GM21529 (cell line): ENCODE data around the gene CD48.

Experiments used
- ATAC-seq: cut with Tn5 transposase; IDR thresholded peaks from one replicate; pipeline ENCODE4 v1.9.1; 2021; ENCODE audit not compliant: unreplicated experiment

The CD48 gene

DNA sequence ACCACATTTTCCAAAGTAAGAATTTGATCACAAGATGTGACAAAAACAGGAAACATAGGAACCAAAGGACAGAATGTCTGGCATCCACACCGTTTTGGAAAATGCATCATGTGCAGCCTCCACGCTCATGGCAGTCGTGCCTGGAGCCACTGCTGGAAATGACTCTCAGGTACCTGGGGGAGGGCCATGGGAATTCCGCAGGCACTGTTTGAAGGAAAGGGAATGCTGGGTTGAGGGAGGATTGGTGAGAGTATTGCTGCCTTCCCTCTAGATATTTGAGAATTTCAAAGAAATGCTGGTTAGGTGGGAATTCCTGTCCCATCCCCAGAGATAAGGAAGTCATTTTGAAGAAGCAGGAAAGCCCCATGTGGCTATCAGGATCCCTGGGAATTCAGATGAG, 75.5 kb downstream of the CD48 start:
- no peak for ATAC-seq

DNA sequence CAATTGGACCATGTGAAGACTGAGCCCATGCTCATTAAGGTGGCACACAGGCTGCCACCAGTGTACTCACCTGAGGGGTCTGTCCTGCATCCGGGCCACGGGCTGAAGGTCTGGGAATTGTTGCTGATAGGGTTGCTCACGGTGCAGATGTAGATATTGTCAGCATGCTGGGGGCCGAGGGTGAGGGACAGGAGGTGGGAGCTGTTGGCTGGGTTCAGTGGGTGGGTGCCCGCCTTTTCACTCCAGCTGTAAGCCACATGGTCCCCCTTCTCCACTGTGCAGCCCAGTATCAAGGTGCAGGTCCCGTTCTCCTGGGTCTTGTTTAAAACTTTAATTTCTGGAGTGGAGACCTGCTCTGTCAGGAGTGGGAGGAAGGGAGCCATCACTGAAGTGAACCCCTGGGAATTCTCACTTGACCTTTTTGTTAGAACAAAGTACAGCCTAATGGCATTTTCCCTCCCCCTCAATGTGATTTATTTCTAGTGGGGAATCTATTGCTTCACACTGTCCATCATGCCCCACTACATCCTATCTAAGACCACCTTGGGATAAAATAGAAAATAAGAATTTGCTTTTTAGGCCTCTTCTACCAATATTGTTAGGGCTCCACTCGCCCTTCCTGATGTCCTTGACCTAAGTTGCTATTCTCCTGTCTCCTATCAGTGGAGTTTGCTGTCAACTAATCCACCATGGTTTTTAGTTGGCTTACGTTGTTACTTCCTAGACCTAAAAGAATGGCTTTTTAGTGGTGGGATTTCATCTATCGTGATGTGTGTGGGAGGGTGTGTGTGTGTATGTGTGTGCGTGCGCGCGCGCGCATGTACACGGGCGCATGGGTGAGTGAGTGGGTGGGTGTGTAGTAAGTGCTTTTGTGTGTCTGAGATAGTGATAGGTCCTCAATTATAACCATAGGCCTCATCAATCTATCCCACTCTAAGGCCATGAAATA, 76.8 kb downstream of the CD48 start:
- no peak for ATAC-seq

DNA sequence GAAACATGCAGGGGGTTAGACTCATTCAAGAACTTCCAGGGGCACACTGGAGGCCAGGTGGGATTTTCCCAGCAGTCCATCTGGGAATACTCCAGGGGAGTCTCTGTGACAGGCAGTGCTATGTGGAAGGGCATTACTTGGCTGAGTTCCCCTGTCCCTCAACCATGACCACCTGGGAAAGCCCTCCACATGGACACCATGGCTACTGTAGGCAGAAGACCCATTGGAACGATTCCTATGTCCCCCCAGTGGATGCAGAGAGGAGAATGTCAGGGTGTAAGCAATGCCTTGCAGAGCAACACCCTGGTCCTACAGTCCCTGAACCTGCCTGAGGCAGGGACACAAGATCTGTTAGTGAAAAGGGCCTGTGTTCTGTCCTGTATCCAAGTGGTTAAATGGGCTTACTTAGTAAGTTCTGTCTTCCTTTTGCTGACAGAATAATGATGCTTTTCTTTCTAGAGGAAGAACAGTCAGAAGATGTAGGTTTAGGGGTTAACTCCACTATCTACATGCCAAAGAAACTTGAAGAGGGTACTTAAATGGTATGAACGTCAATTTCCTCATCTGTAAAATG, 78.2 kb downstream of the CD48 start:
- ATAC-seq: no peak

DNA sequence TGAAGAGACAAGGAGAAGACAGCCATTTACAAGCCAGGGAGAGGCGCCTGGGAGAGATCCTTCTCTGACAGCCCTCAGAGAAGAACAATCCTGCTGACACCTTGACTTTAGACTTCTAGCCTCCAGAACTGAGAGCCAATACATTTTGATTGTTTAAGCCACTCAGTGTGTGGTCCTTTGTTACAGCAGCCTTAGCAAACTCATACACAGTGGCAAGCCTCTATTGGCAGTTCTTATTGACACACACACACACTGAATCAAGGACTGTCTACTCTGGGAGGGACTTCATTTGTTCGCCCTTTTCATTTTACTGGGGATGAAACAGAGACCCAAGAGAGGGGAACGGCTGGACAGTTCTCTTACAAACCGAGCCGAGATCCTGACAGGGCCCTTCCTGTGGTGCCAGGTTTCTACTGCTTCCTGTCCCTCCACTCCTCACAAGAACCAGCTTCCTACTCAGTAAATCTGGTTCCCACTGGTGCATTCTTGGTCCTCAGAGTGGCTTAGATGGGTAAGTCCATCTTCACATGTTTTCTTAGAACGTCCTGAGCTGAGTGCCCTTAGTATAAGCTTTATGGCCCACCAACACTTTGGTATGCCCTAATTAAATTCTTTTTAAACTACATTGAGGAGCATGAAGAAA, 79.5 kb downstream of the CD48 start:
- no peak for ATAC-seq

DNA sequence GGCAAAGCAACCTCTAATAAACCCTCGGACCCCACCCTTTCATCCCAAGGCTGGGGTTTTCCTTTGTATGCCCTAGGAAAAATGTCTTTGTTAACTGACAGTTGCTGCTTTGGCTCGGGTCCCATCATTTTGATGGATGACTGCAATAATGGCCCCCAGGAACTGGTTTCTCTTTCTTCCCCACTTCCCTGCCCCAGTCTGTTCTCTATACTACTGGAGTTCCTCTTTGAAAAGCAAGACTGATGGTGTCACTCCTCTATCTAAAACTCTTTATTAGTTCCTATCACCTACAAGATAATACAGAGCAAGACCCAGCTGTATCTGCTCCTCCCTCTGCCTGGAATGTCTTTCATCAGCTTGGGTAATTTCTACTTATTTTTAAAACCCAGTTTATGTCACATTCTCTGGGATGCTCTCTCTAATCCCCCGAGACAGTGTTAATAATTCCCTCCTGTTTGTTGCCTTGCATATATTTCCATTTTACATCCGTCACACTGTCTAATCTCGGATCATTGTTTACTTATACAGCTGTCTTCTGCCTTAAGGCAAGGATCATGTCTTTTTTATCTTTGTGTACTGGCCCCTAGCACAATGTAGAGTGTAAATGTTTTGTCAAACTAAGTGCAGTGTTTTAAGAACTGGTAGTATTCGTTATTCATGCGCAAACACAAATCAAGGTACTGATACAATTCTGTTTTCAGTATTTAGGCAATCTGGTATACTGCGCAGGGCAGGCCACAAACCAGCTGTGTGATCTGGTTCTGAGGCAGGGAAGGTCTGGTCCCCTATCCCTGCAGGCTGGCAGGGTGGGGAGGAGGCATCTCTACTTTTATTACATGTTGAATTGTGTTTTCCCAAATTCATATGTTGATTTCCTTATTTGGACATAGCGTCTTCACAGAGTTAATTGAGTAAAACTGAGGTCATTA, 80.8 kb downstream of the CD48 start:
- no peak for ATAC-seq

DNA sequence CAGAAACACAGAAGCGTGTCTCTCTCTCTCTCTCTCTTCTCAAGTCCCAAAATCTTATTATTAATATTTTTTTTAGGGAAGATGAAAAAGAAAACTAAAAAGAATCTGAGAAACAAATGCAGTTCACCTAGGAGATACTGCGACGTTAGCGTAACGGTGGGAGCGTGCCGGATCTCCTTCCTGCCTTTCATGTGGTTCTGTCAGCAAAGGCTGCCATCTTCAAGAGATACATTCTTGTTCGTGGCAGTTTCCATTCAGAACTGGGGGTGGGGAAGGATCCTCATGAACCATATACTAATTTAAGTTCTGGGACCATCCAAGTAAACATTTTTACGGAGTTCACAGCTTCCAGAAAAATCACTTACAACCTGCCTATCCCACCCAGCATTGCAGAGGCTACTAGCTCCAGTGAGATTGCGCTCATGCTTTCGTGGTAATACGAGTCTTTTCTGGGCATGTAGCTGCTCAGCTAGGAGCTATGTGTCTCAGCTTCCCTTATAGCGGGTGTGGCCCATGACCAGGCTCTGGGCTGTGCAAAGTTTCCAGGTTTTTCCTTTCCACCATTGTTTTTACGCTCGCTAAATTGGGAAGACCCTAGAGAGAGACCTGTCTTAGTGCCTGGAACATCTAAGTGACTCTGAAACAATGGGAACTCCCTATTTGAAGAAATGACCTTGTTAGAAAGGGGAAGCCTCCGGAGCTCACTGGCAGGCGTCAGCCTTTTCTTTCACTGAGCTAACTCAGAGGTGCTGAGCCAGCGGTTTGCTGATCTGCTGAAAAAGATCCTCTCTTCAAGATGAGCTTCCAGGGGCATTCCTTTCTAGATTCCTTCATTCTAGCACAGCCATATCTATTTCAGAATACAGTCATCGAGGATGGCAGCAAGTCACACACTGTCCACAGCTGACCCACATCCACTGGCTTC, 82.1 kb downstream of the CD48 start:
- no peak for ATAC-seq

DNA sequence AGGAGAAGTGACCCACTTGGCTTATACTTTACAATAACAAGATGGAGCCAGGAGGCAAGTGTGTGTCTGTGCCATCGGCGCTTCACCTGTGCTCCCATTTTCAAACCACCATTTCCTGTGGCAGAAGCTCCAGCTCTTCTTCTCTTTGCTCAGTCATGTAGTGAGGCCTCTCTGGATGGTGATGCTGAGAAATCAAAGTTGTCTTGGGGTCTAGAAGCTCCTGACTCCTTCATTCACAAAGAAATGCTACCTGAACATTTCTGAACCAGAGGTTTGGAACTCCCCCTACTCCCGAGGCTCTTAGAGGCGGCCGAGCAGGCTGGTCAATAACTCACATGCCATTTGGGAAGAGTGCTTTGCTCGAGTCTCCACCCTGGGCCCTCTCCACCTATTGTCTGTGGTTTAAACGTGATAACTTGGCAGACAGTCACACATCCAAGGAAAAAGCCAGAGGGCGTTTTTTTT, 82.8 kb downstream of the CD48 start:
- ATAC-seq: no peak
